SU-DHL-6 (cell line): Measurements from ENCODE around the gene FBXO11.
A peak's percentile ranks its signal among the peaks of the same experiment; 100 is the strongest.
"Not testable (repeated sequence)": the region's sequence is repeated elsewhere in the genome, so short reads cannot be mapped to it uniquely, and the experiment has no call there.

ENCODE experiments used
- H2AFZ ChIP-seq: fragments of 200-600 bp; sonication (generic); 2 replicates; pipeline ENCODE4 v1.6.1; 2014; ENCODE audit warnings: low read depth, mild to moderate bottlenecking, moderate library complexity, mixed read lengths, antibody characterized with exemption, low read length; ENCODE audit not compliant: severe bottlenecking
- H3F3A ChIP-seq: fragments of 200-600 bp; shearing (Covaris generic); 2 replicates; pipeline ENCODE4 v1.6.0; 2016; ENCODE audit warnings: antibody characterized with exemption, mild to moderate bottlenecking; ENCODE audit not compliant: insufficient read depth
- H3K27ac ChIP-seq: fragments of 200-600 bp; sonication (generic); 2 replicates; pipeline ENCODE4 v1.5.1; 2016; ENCODE audit warnings: low read depth, mild to moderate bottlenecking, low read length, moderate library complexity, mixed read lengths
- H3K27me3 ChIP-seq: fragments of 200-600 bp; sonication (generic), shearing (Covaris generic); 2 replicates; pipeline ENCODE4 v1.6.0; 2014; ENCODE audit warnings: mild to moderate bottlenecking, low read length
- H3K36me3 ChIP-seq: fragments of 200-600 bp; sonication (generic); 2 replicates; pipeline ENCODE4 v1.6.1; 2014; ENCODE audit warnings: mild to moderate bottlenecking, low read length, mixed read lengths
- H3K4me2 ChIP-seq: fragments of 300-600, 200-600 bp; shearing (Covaris generic), sonication (generic); 2 replicates; pipeline ENCODE4 v1.6.0; 2014; ENCODE audit warnings: low read length, low read depth, mild to moderate bottlenecking; ENCODE audit not compliant: poor library complexity, severe bottlenecking
- H3K4me3 ChIP-seq: fragments of 200-600 bp; sonication (generic); 2 replicates; pipeline ENCODE4 v1.5.1; 2014; ENCODE audit warnings: antibody characterized with exemption, low read length, mild to moderate bottlenecking, mixed read lengths; ENCODE audit not compliant: insufficient read depth, poor library complexity, severe bottlenecking
- H3K79me2 ChIP-seq: fragments of 200-600 bp; sonication (generic); 2 replicates; pipeline ENCODE4 v1.6.1; 2014; ENCODE audit warnings: mild to moderate bottlenecking, low read length, moderate library complexity; ENCODE audit not compliant: insufficient read depth
- H3K9ac ChIP-seq: fragments of 200-600 bp; sonication (generic); 2 replicates; pipeline ENCODE4 v1.7.0; 2014; ENCODE audit warnings: mild to moderate bottlenecking, low read length
- H3K9me2 ChIP-seq: fragments of 200-600 bp; sonication (generic); replicated peaks from 2 replicates; pipeline ENCODE4 v1.6.1; 2014; ENCODE audit warnings: low read length; ENCODE audit not compliant: insufficient read depth
- H3K9me3 ChIP-seq: fragments of 200-600 bp; sonication (generic); 2 replicates; pipeline ENCODE4 v1.6.1; 2014; ENCODE audit warnings: low read length, mixed read lengths; ENCODE audit not compliant: insufficient read depth
- H4K20me1 ChIP-seq: fragments of 200-600 bp; sonication (generic); 2 replicates; pipeline ENCODE4 v1.6.1; 2014; ENCODE audit warnings: low read depth, mild to moderate bottlenecking, antibody characterized with exemption, low read length, moderate library complexity, mixed read lengths
- CTCF ChIP-seq: fragments of 200-600 bp; sonication (generic); IDR thresholded peaks from one replicate; pipeline ENCODE4 v1.5.1; 2017; ENCODE audit warnings: antibody characterized with exemption, mild to moderate bottlenecking, low read length, moderate library complexity; ENCODE audit not compliant: insufficient read depth, poor library complexity, severe bottlenecking
- EZH2phosphoT487 ChIP-seq: fragments of 200-600 bp; sonication (generic), shearing (Covaris generic); conservative IDR thresholded peaks from 2 replicates; pipeline ENCODE4 v1.6.1; 2018; ENCODE audit warnings: mild to moderate bottlenecking, antibody characterized with exemption, low read length, moderate library complexity, mixed read lengths

The FBXO11 gene

GRCh38 chr2:47864566-47864965 is 41.7 kb downstream of the FBXO11 start:
- no peak for TF ChIP-seq EZH2phosphoT487
- H3K9ac ChIP-seq: no peak overlapping the region
- no peaks in the 10 kb centered on the region for H3K9me3 ChIP-seq
- H3K4me3 ChIP-seq: no peak overlapping the region
- H3K4me2 ChIP-seq: peak overlapping the region; percentile 27
- H3K9me2 ChIP-seq: no peaks in the 10 kb centered on the region
- no peaks in the 10 kb centered on the region for H3K36me3 ChIP-seq
- peaks cover 99% of the 10 kb centered on the region for H3K79me2 ChIP-seq
- H3F3A ChIP-seq: peaks cover 6% of the 10 kb centered on the region; the same call in 1 of the 2 replicates
- peak overlapping the region; percentile 13; the same call in 1 of the 2 replicates for H3K27ac ChIP-seq
- H3K27me3 ChIP-seq: no peaks in the 10 kb centered on the region
- H4K20me1 ChIP-seq: peaks cover 14% of the 10 kb centered on the region; the same call in 1 of the 2 replicates
- no peak overlapping the region for H2AFZ ChIP-seq

DNA sequence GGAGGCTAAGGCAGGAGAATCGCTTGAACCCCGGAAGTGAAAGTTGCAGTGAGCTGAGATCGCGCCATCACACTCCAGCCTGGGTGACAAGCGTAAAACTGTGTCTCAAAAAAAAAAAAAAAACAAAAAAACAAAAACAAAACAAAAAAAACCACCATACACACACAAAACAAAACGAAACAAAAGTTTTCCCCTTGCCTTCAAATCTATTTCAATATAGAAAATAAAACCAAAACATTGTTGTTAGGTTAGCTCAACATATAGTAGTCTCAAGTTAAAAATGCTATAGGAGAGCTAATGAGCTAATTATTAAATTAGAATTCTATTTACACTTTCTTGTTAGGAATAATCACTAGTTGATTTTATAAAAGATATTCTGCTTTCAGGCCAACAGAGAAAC is 43.3 kb downstream of the FBXO11 start:
- no peak overlapping the region for H3K27ac ChIP-seq
- no peaks in the 10 kb centered on the region for H3K27me3 ChIP-seq
- H3K4me3 ChIP-seq: no peak overlapping the region
- H3K79me2 ChIP-seq: peaks cover 91% of the 10 kb centered on the region
- H2AFZ ChIP-seq: no peak overlapping the region
- no peak overlapping the region for H3K9ac ChIP-seq
- no peaks in the 10 kb centered on the region for H3K9me2 ChIP-seq
- no peak overlapping the region for H3K4me2 ChIP-seq
- no peaks in the 10 kb centered on the region for H3K36me3 ChIP-seq
- no peaks in the 10 kb centered on the region for H3K9me3 ChIP-seq
- H4K20me1 ChIP-seq: peaks cover 14% of the 10 kb centered on the region; the same call in 1 of the 2 replicates
- H3F3A ChIP-seq: peaks cover 13% of the 10 kb centered on the region; the same call in 1 of the 2 replicates
- TF ChIP-seq EZH2phosphoT487: no peak
- no peak for TF ChIP-seq CTCF

DNA sequence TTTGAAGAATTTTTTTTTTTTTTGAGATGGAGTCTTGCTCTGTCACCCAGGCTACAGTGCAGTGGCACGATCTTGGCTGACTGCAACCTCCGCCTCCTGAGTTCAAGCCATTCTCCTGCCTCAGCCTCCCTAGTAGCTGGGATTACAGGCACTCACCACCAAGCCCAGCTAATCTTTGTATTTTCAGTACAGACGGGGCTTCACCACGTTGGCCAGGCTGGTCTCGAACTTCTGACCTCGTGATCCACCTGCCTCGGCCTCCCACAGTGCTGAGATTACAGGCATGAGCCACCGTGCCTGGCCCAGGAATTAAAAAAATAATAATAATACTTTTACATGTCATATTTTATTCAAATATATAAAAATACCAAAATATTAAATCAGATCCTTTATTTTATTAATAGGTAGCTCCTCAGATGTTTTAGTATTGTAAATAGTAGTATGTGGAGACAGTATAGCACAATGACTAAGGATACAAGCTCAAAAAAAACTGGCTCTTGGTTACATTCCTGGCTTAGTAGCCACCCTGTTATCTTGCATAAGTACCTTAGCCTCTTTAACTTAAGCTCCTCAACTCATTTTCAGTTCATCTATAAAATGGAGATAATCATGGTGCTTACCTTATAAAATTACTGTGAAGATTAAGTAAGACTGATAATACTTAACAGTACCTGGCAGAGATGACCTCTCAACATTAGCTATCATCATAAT is 53.1 kb downstream of the FBXO11 start:
- not testable (repeated sequence) for H3K36me3 ChIP-seq, H3K27ac ChIP-seq, H3K9ac ChIP-seq, H3K9me2 ChIP-seq, H3K27me3 ChIP-seq, H3K4me3 ChIP-seq, H2AFZ ChIP-seq, H3F3A ChIP-seq, H3K9me3 ChIP-seq, H3K4me2 ChIP-seq
- Histone ChIP-seq H4K20me1 (peaks cover 16% of the 10 kb centered on the region), H3K79me2 (peaks cover 100% of the 10 kb centered on the region)

DNA sequence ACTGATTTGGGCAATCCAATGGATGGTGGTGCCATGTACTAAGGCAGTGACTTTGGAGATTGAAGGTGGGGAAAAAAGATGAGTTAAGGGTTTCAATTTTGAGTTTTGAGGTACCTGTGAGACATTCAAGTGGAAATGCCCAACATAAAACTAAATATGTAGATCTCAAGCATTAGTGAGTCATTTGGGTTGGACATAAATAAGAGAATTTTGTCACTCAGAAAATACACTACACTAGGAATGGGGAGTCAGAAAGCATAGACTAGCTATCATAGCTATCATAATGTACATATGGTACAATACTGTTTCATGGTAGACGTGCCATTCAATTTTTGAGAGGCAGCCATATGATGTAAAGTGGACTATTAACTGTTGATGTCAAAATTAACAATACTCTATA is 56.1 kb downstream of the FBXO11 start:
- no peaks in the 10 kb centered on the region for H3K36me3 ChIP-seq
- H3K9me3 ChIP-seq: no peaks in the 10 kb centered on the region
- TF ChIP-seq CTCF (no peak), EZH2phosphoT487 (no peak)
- H3K27me3 ChIP-seq: no peaks in the 10 kb centered on the region
- H3K4me2 ChIP-seq: no peak overlapping the region
- H3K9me2 ChIP-seq: no peaks in the 10 kb centered on the region
- 0 out of 2 replicates have a peak, but pooled peaks cover 5% of the 10 kb centered on the region for H3F3A ChIP-seq
- H3K9ac ChIP-seq: no peak overlapping the region
- H3K79me2 ChIP-seq: peaks cover 100% of the 10 kb centered on the region
- peaks cover 16% of the 10 kb centered on the region for H4K20me1 ChIP-seq
- H3K4me3 ChIP-seq: no peak overlapping the region
- H2AFZ ChIP-seq: no peak overlapping the region
- no peak overlapping the region for H3K27ac ChIP-seq
